SKM-1 treated with dmso at 0.1 percent for 144 hours (cell line): ENCODE measurements around the gene PARP6.

Experiments
- DNase-seq: peaks from one replicate; lab custom pipeline; 2025; ENCODE audit not compliant: unreplicated experiment; lab: John Stamatoyannopoulos, UW

The PARP6 gene

DNA sequence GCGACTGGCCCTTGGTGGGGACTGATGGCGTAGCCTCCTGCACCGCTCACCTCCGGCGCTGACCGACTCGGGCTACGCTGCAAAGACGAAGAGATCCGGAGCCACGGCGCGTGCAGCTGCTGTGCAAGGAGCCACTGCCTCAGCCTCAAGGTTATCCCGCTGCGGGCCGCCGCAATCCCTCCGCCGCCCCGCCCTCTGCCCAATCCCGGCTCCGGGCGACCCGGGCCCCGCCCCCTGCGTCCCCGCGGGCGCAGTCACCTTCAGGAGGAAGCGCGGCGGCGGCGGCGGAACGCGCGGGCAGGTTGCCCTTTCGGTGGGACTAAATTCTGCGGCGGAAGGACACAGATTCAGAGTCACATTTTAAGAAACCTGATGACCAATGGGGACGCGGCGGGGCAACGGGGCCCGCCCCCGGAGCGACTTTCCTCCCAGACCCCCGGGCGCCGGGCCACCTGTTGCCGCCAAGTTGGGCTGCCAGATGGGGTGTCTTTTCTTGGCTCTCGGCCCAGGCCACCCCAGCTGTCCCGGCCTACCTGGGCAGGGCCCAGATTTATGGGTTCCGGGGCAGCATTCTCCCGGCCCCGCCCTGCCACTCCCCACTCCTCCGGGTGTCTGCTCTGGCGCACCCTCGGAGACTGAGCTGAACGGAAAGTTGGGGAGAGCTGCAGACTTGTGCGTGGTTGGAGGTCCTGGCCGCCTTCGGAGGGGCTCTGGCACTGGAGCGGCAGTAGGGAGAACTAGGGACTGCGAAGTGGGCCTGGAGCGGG, 41.1 kb downstream of the PARP6 start, which contains the start of gene PKM:
Gene PKM, minus strand, starts transcription at position 125 of the 767 bp plus-strand sequence. CDS start 12,093 bp downstream, outside the sequence.
- peak; percentile 93 for DNase-seq

- DNase-seq: peak; percentile 85
Observed at GRCh38 chr15:72230197-72231065, 41.9 kb downstream of the PARP6 start.

DNA sequence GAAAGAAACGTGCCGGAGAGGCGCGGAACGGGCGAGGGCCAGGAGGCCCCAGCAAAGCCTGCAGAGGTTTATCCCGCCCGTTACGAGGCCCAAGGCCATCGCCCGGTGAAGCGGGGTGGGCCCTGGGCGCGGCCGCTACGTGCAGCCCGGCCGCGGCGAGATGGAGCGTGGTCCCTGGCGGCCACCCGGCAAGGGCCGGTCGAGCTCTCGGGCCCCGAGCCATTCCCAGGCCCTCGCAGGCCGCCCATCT, 42.5 kb downstream of the PARP6 start:
- no peak for DNase-seq

- no peak for DNase-seq
Observed at GRCh38 chr15:72229076-72229946, 43.0 kb downstream of the PARP6 start.

- DNase-seq: peak; percentile 57
Observed at GRCh38 chr15:72227720-72228119, 44.6 kb downstream of the PARP6 start.

- no peak for DNase-seq
Observed at GRCh38 chr15:72227192-72227586, 45.2 kb downstream of the PARP6 start.

GRCh38 chr15:72223278-72223677, 49.1 kb downstream of the PARP6 start:
- no peak for DNase-seq

DNA sequence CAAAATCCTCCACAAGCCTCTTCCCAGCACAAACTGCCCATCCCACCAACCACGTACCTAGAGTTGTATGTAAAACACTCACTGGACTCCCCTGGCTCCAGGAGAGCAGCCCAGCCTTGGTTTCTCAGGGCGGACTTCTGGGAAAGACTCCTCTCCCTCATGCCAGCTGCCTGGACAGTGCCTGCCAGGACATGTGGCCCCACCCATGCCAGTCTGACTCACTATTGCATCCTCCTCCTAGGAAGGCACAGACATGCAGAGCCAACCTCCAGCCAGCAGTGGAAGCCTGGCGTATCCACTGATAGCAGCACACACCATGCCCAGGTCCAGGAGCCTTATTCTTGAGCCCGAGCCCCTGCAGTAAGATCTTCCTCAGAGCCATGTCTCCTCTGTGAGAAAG, 50.0 kb downstream of the PARP6 start:
- no peak for DNase-seq

GRCh38 chr15:72220687-72221086, 51.7 kb downstream of the PARP6 start:
- no peak for DNase-seq

- DNase-seq: no peak
Observed at GRCh38 chr15:72217216-72217615, 55.1 kb downstream of the PARP6 start.

DNA sequence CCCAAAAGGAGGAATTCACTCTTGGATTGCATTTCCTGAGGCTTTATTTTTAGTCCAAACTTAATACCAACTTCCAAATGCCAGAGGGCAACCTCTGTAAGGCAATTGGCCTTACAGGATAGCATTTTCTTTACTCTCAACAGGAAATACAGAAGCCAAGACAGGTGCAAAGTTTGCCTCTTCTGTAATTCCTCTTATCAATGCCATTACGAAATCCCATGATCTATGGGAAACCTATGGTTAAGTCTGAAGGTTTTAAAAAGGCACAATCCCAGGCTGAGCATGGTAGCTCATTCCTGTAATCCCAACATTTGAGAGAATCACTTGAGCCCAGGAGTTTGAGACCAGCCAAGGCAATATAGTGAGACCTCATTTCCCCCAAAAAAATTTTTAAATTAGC, 56.3 kb downstream of the PARP6 start:
- DNase-seq: no peak

DNA sequence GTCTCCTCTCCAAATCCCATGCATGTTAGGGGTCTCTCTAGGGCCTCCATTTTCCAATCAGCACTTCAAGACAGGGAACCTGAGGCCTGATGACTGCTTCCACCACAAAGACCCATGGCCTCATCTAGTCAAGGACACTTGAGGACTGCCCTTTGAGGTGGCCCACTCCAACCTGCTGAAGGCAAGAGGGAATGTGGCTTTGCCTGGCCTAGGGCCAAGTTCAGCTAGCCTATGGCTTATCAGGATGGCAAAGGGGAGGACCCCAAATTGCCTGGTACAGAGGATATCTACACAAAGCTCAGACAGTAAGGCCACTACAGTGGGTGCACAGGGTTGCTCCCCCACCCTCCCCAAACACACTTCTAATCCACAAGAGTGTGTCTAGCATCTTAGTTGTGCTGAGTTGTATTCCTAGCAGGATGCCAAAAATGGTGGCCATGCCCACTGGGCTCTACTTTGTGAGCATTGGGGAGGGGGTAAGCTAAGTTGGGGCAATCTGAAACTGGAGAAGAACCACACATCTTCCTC, 64.7 kb downstream of the PARP6 start:
- DNase-seq: no peak

GRCh38 chr15:72206677-72207000, 65.7 kb downstream of the PARP6 start:
- no peak for DNase-seq

GRCh38 chr15:72205896-72206676, 66.3 kb downstream of the PARP6 start:
- no peak for DNase-seq

DNA sequence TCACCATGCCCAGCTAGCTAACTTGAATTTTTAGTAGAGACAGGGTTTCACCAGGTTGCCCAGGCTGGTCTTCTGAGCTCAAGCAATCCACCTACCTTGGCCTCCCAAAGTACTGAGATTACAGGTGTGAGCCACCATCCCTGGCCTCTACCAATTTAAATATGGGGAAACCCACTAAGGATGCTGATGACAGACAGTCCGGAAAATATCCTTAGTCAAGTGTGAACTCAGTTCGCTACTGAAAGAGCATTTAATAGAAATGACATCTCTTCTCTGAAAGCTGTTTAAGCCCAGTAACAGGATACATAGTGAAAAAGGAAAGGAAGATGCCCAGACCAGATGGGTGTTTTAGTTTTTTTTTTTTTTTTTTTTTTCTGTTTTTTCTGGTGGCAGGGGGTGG, 67.1 kb downstream of the PARP6 start:
- DNase-seq: no peak

GRCh38 chr15:72203507-72203837, 68.9 kb downstream of the PARP6 start:
- DNase-seq: no peak

DNA sequence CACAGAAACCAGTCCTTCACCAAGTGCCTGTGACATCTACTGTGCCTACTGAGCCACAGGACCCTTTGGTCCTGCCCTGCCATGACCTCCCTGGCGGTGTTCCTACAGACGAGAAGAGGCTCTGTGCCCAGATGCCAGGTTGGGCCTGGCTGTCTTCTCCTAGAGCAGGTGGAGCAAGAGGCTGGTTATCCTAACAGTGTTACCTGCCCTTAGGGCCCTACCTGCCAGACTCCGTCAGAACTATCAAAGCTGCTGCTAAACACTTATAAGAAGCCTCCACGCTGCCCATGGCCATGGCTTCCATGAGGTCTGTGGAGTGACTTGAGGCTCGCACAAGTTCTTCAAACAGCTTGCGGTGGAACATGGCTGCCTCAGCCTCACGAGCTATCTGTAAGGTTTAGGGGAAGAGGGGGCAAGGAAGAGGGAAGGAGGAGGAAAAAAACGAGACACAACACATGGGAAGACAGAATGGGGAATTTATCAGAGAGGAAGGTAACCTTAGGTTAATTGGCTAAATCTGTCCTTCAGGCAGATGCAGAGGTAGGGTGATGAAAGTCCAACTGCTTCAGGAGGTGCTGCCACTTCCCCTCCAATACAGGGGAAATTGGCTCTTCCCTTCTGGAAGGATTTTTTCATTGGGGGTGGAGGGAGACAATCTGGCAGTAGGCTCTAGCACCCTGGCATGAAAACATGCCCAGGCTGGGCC, 69.4 kb downstream of the PARP6 start:
- no peak for DNase-seq

- no peak for DNase-seq
Observed at GRCh38 chr15:72202302-72202701, 70.1 kb downstream of the PARP6 start.

DNA sequence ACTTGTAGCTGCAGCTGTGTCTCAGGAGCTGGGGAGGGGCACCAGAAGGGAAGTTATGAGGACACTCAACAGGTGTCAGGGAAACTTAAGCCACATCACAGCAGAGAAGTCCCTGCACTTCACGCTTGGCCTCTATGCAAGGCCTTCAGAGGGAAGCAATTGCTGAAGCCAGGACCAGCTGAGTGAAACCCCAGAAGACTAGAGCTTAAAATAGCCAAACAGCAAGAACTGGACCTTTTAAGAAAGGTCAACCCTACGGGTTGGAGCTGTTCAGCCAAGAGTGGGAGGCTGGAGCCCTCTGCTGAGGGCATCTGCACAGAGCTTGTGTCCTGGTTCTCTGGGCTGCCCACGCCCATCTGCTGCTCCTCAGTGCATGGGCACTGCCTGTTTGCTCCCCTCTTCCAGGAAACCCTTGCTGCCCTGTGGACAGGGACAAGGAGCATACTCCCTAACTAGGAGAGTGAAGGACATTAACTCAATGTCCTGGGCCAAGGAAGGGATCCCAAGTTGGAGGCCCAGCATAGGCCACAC, 70.9 kb downstream of the PARP6 start:
- DNase-seq: no peak
